HG03060 (cell line): Measurements from ENCODE around the gene SIGLEC12.
"Not testable (repeated sequence)": the region's sequence is repeated elsewhere in the genome, so short reads cannot be mapped to it uniquely, and the experiment has no call there.

Experiments
- ATAC-seq: cut with Tn5 transposase; IDR thresholded peaks from one replicate; pipeline ENCODE4 v1.9.1; 2021; ENCODE audit warnings: low read depth, moderate number of reproducible peaks; ENCODE audit not compliant: unreplicated experiment

Gene SIGLEC12

GRCh38 chr19:51460164-51460992 is 41.2 kb downstream of the SIGLEC12 start:
- no peak for ATAC-seq

DNA sequence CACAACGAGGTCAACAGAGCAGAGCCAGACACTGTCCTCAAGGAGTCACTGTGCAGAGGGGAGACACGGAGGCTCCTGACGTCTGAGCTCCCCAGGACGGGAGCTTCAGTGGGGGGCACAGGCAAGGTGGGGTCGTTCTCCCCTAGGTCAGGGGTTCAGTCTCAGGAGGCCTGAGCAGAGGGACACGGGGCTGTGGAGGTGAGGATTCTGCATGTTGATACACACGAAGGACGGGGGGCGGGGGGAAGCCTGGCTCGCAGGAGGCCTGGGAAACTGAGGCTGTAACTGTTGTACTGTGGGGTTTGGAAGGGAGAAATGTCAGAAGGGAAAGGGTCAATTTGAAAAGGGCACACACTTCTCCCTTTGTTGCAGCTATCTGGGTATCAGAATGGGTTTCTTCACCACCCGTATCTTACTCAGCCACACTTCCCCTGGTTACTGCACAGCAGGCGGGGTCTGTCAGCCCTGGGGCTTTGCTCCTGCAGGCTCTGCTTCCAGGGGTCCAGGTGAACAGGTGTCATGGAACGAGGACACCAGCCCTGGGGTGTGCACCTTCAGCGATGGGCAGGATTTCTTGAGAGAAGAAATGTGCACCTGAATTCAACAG is 42.6 kb downstream of the SIGLEC12 start:
- ATAC-seq = no peak

- no peak for ATAC-seq
These were observed 43.5 kb downstream of the SIGLEC12 start, which contains the start of gene SIGLEC8 for GRCh38 chr19:51458051-51458645. Gene SIGLEC8, minus strand, starts transcription at chr19:51458454. Its CDS starts 67 bp downstream, at chr19:51458387.

DNA sequence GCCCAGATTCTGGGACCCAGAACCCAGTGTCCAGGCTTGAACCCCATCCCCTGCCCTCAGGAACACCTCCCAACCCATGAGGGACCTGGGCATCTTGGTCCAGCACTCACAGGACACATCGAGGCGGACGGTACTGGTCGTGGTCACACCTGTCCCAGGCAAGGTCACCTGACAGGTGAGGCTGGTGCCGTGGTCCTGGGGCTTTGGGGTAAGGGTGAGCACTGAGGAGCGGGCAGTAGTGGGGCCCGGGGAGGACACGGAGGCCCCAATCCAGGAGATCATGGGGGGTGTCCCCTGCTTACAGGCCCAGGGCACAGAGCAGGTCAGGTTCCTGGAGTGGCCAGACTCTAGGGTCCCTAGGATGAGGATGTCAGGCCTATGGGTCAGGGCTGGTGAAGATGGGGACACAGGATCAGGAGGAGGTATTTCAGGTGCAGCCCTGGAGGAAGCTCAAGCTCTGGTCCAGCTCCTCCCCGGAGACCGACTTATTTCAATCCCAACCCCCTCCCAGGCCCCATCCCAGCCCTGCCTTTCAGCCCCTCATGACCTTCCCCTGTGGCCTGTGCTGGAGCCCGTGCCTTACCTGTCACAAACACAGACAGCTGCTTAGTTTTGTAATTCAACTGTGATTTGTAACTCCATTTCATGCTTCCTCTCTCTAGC is 44.1 kb downstream of the SIGLEC12 start:
- ATAC-seq = no peak

GRCh38 chr19:51456541-51457290 is 44.9 kb downstream of the SIGLEC12 start:
- no peak for ATAC-seq

GRCh38 chr19:51450730-51451307 is 50.8 kb downstream of the SIGLEC12 start:
- ATAC-seq = no peak

DNA sequence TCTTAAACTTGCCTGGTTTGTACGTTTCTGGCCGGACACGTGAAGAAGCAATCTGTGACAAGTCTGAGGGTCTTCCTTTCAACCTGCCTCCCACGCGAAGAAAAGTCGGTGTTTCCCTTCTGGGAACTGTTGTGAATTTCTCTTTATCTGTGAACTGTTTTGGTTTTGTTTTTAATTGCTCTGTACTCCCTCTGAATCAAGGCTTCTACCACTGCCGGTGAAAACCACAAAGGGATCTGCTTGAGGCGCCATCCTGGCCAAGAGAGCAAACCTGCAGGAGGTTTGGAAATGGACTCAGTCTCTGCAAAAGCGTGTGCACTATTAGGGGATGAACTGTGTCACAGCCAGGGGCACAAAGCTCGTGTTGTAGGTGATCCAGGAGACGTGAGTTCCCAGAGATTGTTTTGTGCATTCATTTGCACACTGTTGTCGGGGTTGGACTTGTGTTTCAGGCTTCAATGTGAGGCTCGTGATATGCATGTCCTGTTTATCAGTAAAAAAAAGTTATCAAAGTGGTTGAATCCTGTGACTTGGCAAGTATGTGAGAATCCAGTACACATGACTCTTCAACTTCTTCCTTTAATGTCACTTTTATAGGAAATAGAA is 53.1 kb downstream of the SIGLEC12 start:
- no peak for ATAC-seq

GRCh38 chr19:51448011-51448410 is 53.6 kb downstream of the SIGLEC12 start:
- ATAC-seq = no peak

DNA sequence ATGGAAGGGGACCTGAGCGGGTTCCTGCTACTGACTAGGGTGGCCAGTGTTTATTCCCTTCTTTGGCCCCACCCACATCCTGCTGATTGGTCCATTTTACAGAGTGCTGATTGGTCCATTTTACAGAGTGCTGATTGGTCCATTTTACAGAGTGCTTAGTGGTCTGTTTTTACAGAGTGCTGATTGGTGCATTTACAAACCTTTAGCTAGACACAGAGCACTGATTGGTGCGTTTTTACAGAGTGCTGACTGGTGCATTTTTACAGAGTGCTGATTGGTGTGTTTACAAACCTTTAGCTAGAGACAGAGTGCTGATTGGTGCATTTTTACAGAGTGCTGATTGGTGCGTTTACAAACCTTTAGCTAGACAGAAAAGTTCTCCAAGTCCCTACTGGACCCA is 54.1 kb downstream of the SIGLEC12 start:
- ATAC-seq = not testable (repeated sequence)

DNA sequence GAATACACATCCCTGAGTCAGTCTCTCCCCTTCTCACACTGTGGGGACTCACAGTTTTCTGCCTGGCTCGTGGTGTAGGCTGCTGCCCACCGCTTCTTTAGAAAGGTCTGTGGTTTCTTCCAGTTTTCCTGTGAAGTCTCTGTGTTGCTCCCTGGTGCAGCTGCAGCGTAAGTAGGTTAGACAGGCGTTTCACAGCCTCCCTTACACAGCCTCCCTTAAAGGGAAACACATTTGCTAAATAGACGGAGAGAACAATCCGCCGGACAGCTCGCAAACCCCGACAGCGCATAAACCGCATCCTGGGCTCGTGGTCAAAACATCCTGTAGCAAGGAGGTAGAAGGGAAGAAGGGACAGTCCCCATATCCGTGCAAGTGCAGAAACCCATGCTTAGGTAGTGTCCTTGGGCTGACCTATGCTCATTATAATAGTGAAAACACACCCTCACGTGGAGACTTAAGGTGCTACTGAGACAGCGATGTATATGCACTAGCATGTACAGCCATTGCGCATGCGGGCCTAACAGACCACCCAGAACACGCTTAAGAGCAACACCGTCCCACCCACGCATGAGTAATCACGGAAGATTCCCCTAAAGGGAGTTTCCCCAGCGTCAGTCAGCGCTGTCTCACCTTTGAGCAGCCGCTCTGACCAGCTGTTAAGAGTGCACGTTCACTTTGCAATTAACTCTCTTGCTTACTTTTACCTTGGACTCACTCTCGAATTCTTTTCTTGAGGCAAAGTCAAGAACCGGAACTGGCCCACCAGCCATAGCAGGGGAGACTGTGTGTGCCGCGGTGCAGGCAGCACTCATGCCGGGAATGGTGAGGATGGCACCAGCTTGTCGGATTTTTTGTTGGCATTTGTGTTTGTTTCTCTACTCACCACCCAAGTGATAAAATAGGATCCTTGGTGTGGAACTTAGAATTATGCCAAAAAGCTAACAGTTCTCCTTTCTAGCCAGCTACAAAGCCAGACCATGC is 59.9 kb downstream of the SIGLEC12 start:
- peak; percentile 74 for ATAC-seq
